Kidney tubule cell (primary cell): Measurements from ENCODE around the gene CPSF7.

Experiments used
- DNase-seq: peaks from one replicate; pipeline ENCODE4 v3.0.0-alpha.2; 2018; ENCODE audit warnings: low spot score

CPSF7 gene

DNA sequence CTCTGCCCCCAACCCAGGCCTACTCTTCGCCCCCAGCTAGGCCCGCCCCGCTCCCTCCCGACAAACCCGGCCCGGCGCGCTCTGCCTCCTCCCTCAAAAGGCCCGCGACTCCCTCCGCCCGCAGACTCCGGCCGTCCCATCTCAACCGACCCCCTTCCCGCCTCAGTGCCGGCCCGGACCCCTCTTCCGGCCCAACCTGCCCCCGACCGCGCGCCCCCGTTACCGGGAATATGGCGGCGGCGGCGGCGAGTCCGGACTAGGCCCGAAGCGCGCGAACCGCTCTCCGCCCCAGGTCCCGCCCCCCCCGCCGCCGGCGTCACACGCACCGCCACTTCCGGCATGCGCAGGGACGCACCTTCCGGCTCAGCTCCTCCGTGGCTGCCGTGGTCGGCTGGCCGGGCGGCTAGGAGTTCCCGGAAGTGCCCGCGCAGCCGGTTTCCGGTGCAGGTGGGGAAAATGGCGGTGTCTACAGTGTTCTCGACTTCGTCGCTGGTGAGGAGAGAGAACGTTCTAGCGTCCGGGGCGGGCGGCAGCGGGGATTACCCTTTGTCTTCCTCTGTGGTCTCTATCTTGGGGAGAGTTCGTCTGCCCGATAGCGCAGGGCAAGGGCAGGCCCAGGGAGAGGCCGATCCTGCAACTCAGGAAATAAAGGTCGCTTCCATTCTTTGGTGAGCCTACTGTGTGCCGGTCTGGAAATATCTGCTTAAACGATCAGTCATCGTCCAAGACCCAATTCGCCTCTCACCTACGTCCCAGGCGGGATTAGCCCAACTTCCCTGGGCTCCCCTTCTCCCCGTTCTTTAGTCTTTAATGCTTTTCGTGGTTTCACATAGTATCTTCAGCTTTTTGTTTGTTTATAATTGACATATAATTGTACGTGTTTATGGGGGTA is at the start of gene CPSF7, which contains the start of gene SDHAF2:
Gene CPSF7 (minus strand): TSS at position 285 of the 892 bp plus-strand sequence. CDS start 740 bp downstream, outside the sequence.
Gene SDHAF2 (plus strand): TSS at position 434 of the 892 bp plus-strand sequence. CDS start 23 bp downstream, at position 457.
- peak; percentile 96 for DNase-seq

- DNase-seq = peak; percentile 22
These were observed 48.0 kb upstream of the CPSF7 start for GRCh38 chr11:61477727-61478148.

- no peak for DNase-seq
These were observed 47.4 kb upstream of the CPSF7 start for GRCh38 chr11:61477126-61477525.

- DNase-seq = no peak
These were observed 46.6 kb upstream of the CPSF7 start for GRCh38 chr11:61476371-61476770.

- DNase-seq = no peak
These were observed 45.7 kb upstream of the CPSF7 start for GRCh38 chr11:61475433-61475832.

DNA sequence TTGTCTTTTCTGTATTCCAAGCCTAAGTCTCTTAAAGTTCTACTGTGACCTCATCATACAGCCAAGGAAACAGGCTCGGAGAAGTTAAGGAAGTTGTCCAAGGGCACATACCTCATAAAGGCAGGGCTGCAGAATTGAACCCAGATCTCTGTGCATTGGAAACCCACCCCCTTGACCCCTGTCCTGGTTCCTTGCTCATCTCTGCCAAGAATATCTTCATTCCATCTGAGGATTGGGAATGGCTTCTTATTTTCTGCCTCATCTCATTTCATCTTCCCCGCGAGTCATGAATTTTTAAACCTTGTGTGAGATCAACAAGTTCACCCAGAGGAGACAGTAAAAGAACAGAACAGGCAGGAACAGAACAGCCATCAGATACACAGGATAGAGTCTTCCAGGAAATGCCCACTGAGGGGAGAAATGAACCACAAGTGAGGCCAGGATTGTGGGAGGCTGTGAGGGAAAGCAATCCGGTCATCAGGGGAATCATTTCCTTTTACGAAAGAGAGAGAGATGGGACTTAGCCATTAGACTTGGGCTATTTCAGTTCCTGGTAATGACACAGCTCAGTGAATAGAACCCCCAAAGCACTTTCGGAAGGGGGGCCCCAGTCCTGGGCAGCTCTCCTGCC is 44.4 kb upstream of the CPSF7 start:
- DNase-seq = no peak

DNA sequence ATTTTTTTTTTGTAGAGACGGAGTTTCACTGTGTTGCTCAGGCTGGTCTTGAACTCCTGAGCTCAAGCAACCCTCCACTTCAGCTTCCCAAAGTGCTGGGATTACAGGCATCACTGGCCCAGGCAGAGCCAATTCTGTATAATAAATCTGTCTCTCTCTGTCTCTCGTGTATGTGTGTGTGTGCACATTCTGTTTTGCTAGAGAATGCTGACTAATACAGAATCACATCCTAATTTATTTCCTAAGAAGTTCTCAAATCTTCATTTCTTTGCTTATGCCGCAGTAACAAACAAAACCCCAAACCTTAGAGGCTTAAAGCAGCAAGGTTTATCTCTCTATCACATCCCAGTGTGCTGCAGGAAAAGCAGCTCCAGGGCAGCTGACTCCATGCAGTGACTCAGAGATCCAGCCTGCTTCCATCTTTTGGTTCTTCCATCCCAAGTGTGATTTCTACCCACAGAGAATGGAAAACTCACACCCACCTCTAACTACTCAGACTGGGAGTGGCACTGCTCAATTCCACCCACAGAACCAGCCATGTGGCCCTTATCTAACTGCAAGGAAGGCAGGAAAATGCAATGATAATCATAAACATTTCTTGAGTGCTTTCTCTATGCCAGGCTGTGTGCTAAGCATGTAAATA is 43.7 kb upstream of the CPSF7 start:
- DNase-seq = no peak

- DNase-seq = no peak
These were observed 43.1 kb upstream of the CPSF7 start for GRCh38 chr11:61472868-61473267.

GRCh38 chr11:61472282-61472681 is 42.5 kb upstream of the CPSF7 start:
- no peak for DNase-seq

DNA sequence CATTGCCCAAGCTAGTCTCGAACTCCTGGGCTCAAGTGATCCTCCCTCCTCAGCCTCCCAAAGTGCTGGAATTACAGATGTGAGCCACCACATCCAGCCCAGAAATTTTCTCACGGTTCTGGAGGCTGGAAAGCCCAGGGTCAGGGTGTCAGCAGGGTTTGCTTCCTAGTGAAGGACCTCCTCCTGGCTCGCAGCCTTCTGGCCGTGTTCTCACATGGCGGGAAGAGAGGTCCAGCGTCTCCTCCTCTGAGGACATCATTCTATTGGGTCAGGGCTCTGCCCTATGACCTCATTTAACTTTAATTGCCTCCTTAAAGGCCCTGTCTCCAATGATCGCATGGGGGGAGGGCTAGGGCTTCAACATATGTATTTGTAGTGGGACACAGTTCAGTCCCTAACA is 38.2 kb upstream of the CPSF7 start:
- DNase-seq = no peak

DNA sequence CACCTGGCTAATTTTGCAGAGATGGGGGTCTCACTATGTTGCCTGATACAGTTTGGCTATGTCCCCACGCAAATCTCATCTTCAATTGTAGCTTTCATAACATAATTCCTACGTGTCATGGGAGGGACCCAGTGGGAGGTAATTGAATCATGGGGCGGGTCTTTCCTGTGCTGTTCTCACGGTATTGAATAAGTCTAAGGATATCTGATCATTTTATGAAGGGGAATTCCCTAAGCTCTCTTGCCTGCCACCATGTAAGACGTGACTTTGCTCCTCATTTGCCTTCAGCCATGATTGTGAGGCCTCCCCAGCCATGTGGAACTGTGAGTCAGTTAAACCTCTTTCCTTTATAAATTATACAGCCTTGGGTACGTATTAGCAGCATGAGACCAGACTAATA is 37.8 kb upstream of the CPSF7 start:
- peak; percentile 23 for DNase-seq

GRCh38 chr11:61460986-61461385 is 31.2 kb upstream of the CPSF7 start:
- DNase-seq = no peak

DNA sequence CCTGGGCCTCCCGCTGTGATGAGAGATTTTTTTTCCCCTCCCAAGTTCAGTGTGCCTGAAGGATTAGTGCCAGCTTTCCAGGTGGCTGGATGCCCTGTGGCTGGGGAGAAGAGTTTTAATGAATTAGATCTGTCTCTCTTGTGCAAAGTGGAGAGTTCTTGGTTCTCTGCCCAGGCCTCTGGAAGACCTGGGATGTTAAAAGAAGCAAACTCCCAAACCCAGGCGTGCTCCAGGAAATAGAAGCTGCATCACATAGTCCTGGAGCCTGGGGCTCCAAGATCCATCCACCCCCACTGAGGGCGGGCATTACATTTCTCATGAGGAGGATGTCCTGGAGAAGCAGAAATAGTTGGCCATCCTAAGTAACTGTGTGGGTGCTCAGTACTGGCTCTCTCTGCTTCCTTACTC is 30.7 kb upstream of the CPSF7 start:
- no peak for DNase-seq

DNA sequence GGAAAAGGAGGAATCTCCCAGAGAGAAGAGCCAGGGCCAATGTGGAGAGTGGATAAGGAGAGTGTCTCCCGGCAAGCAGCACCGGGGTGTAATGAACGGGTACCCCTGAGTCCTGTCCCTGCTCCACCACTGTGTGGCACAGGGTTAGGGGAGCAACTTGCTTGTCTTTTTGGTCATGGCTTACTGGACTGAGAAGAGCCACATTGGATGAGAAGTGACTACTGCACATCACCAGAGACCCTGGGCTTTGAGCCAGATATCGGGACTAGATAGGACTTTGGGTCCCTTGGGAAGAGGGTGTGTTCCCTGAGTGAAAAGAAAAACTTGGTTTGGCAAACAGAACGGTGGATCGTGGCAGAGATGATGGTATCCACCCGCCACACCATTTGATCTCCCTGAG is 24.7 kb upstream of the CPSF7 start:
- no peak for DNase-seq

DNA sequence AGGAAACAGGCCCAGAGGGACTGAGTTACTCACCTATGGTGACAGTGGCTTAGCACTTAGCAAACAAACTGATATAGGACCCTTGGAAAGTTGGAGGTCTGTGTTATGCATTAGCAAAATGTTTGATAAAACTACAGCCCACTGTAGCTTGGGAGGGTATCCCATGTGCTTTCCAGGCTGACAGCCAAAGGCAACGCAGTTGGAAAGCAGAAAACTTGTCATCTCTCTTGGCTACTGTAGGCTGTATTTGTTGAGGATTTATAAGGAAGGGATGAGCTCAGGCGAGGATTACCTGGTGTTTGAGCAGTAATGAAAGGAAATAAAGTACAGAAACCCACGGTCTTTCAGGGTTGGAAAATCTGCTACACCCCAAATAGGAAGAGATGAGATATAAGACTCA is 23.9 kb upstream of the CPSF7 start:
- DNase-seq = no peak

GRCh38 chr11:61452825-61453224 is 23.1 kb upstream of the CPSF7 start:
- no peak for DNase-seq

GRCh38 chr11:61448552-61448927 is 18.8 kb upstream of the CPSF7 start:
- DNase-seq = no peak

- DNase-seq = peak; percentile 35
These were observed 18.1 kb upstream of the CPSF7 start for GRCh38 chr11:61447601-61448551.

GRCh38 chr11:61446211-61446651 is 16.5 kb upstream of the CPSF7 start:
- DNase-seq = peak; percentile 93

DNA sequence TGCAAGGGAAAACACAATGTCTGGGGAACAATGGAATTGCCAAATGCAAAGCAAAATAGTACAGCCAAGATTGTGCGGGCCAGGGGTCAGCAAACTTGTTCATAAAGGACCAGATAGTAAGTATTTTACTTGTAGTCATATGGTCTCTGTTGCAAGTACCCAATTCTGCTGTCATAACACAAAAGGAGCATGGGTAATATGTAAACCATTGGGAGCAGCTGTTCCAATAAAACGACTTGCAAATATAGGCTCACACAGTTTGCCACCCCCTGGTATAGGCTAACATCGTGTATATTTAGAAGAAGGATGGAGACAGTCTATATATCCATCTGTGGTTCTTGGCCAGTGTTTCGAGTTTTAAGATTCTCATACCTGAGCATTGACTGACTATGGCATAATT is 15.7 kb upstream of the CPSF7 start:
- DNase-seq = no peak

- no peak for DNase-seq
These were observed 12.8 kb upstream of the CPSF7 start for GRCh38 chr11:61442616-61443015.

DNA sequence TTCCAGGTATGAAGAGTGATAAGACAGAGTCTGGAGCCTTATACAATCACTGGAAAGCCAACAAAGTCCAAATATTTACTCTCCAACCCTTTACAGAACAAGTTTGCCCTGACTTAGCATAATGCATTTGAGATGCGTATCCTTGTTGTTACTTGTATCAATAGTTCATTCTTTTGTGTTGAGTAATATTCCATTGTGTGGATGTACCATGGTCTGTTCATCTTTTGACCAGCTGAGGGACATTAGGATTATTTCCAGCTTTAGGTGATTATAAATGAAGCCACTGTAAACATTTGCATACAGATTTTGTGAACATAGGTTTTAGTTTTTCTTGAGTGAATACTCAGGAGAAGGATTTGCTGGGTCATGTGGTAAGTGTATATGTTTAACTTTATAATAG is 9.8 kb upstream of the CPSF7 start:
- no peak for DNase-seq
